H1 (cell line): ENCODE data around the gene PDE2A. TPM values are rescaled to one million over a fixed set of nuclear protein-coding genes. Genes with fewer than 3 reads are reported as not detected.

Experiments
- CTCF ChIA-PET: fragments of 300-600 bp; sonication (Branson Sonifier 250); formaldehyde crosslinking; loops from one replicate; lab custom pipeline; 2021; ENCODE audit not compliant: partially characterized antibody; lab: Charles Lee
- POLR2A ChIA-PET: fragments of 300-600 bp; sonication (Branson Sonifier 250); formaldehyde crosslinking; loops from one replicate; lab custom pipeline; 2021; ENCODE audit warnings: inconsistent platforms; ENCODE audit not compliant: partially characterized antibody; lab: Charles Lee
- DNase-seq, 2 experiments: peaks; one replicate each; pipeline versions ENCODE4 v3.0.0 to v3.0.0-alpha.2; 2010 to 2022; ENCODE audit warnings: low spot score in 2 of 2, low read depth in 1 of 2, mixed read lengths in 1 of 2
- FAIRE-seq: peaks from 2 replicates; lab custom pipeline; 2011; peaks lifted over from hg19 to GRCh38; lab: Jason Lieb, UNC
- H2AFZ ChIP-seq: 2 replicates; pipeline ENCODE4 v1.8.1; 2012; ENCODE audit warnings: low read length, inconsistent platforms
- H2AK5ac ChIP-seq: 2 replicates; pipeline ENCODE4 v1.6.1; 2013; ENCODE audit warnings: low read depth, low read length
- H2BK120ac ChIP-seq: replicated peaks from 2 replicates; pipeline ENCODE3; 2013; ENCODE audit warnings: low read depth, low read length, inconsistent platforms
- H2BK12ac ChIP-seq: 2 replicates; pipeline ENCODE4 v1.6.1; 2013; ENCODE audit warnings: low read depth, low read length
- H2BK15ac ChIP-seq: 2 replicates; pipeline ENCODE4 v1.6.1; 2013; ENCODE audit warnings: low read length
- H2BK20ac ChIP-seq: 2 replicates; pipeline ENCODE4 v1.6.1; 2013; ENCODE audit warnings: low read length
- H2BK5ac ChIP-seq: 2 replicates; pipeline ENCODE4 v1.6.1; 2013; ENCODE audit warnings: low read depth, low read length
- H3K14ac ChIP-seq: 2 replicates; pipeline ENCODE4 v1.6.1; 2013; ENCODE audit warnings: inconsistent platforms; ENCODE audit not compliant: insufficient read length
- H3K18ac ChIP-seq: 2 replicates; pipeline ENCODE4 v1.6.1; 2013; ENCODE audit warnings: low read length; ENCODE audit errors: extremely low read depth
- H3K23ac ChIP-seq: 2 replicates; pipeline ENCODE4 v1.6.1; 2013; ENCODE audit warnings: inconsistent platforms; ENCODE audit not compliant: insufficient read length
- H3K23me2 ChIP-seq: 2 replicates; pipeline ENCODE4 v1.6.1; 2013; ENCODE audit warnings: low read depth, low read length
- H3K27ac ChIP-seq: 2 replicates; pipeline ENCODE4 v1.6.1; 2011; ENCODE audit warnings: low read depth, low read length, inconsistent platforms
- H3K27me3 ChIP-seq, 4 experiments: replicated peaks in 1 of 4; 1 replicate in 1 of 4; 2 replicates in 3 of 4; pipeline versions ENCODE4 v1.6.1 to v1.8.1; 2011 to 2013; ENCODE audit warnings: low read length in 3 of 4, mild to moderate bottlenecking in 3 of 4, inconsistent platforms in 2 of 4, mixed read lengths in 2 of 4, moderate library complexity in 1 of 4; ENCODE audit not compliant: control insufficient read depth in 3 of 4, insufficient read depth in 3 of 4; ENCODE audit errors: extremely low read depth in 1 of 4
- H3K36me3 ChIP-seq, 4 experiments: 2 replicates each; pipeline versions ENCODE4 v1.6.1 to v1.8.1; 2011 to 2013; ENCODE audit warnings: mild to moderate bottlenecking in 4 of 4, low read length in 3 of 4, moderate library complexity in 2 of 4, control low read depth in 1 of 4, inconsistent platforms in 1 of 4; ENCODE audit not compliant: insufficient read depth in 4 of 4, control insufficient read depth in 2 of 4
- H3K4ac ChIP-seq: replicated peaks from 2 replicates; pipeline ENCODE3; 2013; ENCODE audit warnings: low read length, low read depth, mixed read lengths, inconsistent platforms; ENCODE audit not compliant: insufficient read length
- H3K4me1 ChIP-seq, 4 experiments: replicated peaks in 1 of 4; 1 replicate in 1 of 4; 2 replicates in 3 of 4; pipeline versions ENCODE4 v1.6.1 to v1.8.1; 2011 to 2013; ENCODE audit warnings: low read length in 3 of 4, inconsistent platforms in 2 of 4, mixed read lengths in 1 of 4; ENCODE audit not compliant: insufficient read depth in 4 of 4, control insufficient read depth in 3 of 4
- H3K4me2 ChIP-seq, 2 experiments: 2 replicates each; pipeline versions ENCODE4 v1.6.1 to v1.8.1; 2011 to 2013; ENCODE audit warnings: low read depth in 2 of 2, low read length in 2 of 2, control low read depth in 1 of 2, inconsistent platforms in 1 of 2, mild to moderate bottlenecking in 1 of 2; ENCODE audit not compliant: insufficient read depth in 1 of 2
- H3K4me3 ChIP-seq, 4 experiments: fragments of 200-600, 300-600 bp in 1 of 4; sonication (generic), shearing (Covaris generic), sonication (Bioruptor Twin) in 1 of 4; 2 replicates each; pipeline versions ENCODE4 v1.5.1 to v1.8.1; 2011 to 2016; ENCODE audit warnings: low read length in 4 of 4, low read depth in 3 of 4, control low read depth in 2 of 4, inconsistent platforms in 2 of 4, mild to moderate bottlenecking in 2 of 4, mixed read lengths in 1 of 4, moderate library complexity in 1 of 4; ENCODE audit not compliant: insufficient read depth in 2 of 4; ENCODE audit errors: extremely low read depth in 1 of 4
- H3K56ac ChIP-seq: replicated peaks from 2 replicates; pipeline ENCODE3; 2013; ENCODE audit warnings: low read depth, mild to moderate bottlenecking, mixed read lengths, low read length, inconsistent platforms; ENCODE audit not compliant: insufficient read length
- H3K79me1 ChIP-seq: 2 replicates; pipeline ENCODE4 v1.6.1; 2013; ENCODE audit warnings: low read depth, low read length, control low read depth
- H3K79me2 ChIP-seq, 2 experiments: 2 replicates each; pipeline versions ENCODE4 v1.6.1 to v1.8.1; 2012 to 2013; ENCODE audit warnings: low read length in 2 of 2, mild to moderate bottlenecking in 2 of 2, inconsistent platforms in 1 of 2; ENCODE audit not compliant: insufficient read depth in 2 of 2, control insufficient read depth in 1 of 2
- H3K9ac ChIP-seq, 4 experiments: replicated peaks in 1 of 4; 1 replicate in 1 of 4; 2 replicates in 3 of 4; pipeline versions ENCODE4 v1.6.1 to v1.8.1; 2011 to 2013; ENCODE audit warnings: low read depth in 3 of 4, low read length in 3 of 4, control low read depth in 2 of 4, mild to moderate bottlenecking in 2 of 4, moderate library complexity in 2 of 4, inconsistent platforms in 1 of 4; ENCODE audit errors: extremely low read depth in 1 of 4
- H3K9me3 ChIP-seq, 2 experiments: 2 replicates each; pipeline versions ENCODE4 v1.6.1 to v1.8.1; 2012 to 2013; ENCODE audit warnings: mild to moderate bottlenecking in 2 of 2, moderate library complexity in 2 of 2, control low read depth in 1 of 2, inconsistent platforms in 1 of 2, low read depth in 1 of 2, low read length in 1 of 2, mixed read lengths in 1 of 2; ENCODE audit not compliant: insufficient read depth in 2 of 2
- H4K20me1 ChIP-seq, 2 experiments: replicated peaks in 1 of 2; 2 replicates each; pipeline versions ENCODE3 to v1.8.1; 2011 to 2013; ENCODE audit warnings: inconsistent platforms in 2 of 2, low read length in 2 of 2, mild to moderate bottlenecking in 1 of 2; ENCODE audit not compliant: insufficient read depth in 2 of 2, control insufficient read depth in 1 of 2
- H4K5ac ChIP-seq: 2 replicates; pipeline ENCODE4 v1.6.1; 2013; ENCODE audit warnings: low read length, low read depth, mixed read lengths, inconsistent platforms; ENCODE audit not compliant: insufficient read length
- H4K8ac ChIP-seq: 2 replicates; pipeline ENCODE4 v1.8.0; 2013; ENCODE audit warnings: mild to moderate bottlenecking, moderate library complexity, low read length, inconsistent platforms; ENCODE audit not compliant: insufficient read depth; ENCODE audit errors: extremely low read depth
- H4K91ac ChIP-seq: replicated peaks from 2 replicates; pipeline ENCODE3; 2013; ENCODE audit warnings: low read length, mixed read lengths, inconsistent platforms; ENCODE audit not compliant: insufficient read length
- ATF3 ChIP-seq: IDR thresholded peaks from 2 replicates; pipeline ENCODE4 v1.6.1; 2011; ENCODE audit warnings: low read depth, mild to moderate bottlenecking, low read length; ENCODE audit not compliant: insufficient read depth
- CEBPB ChIP-seq: IDR thresholded peaks from 2 replicates; pipeline ENCODE4 v1.6.1; 2012; ENCODE audit warnings: low read depth, low read length
- CREB1 ChIP-seq: IDR thresholded peaks from 2 replicates; pipeline ENCODE4 v1.6.1; 2012; ENCODE audit warnings: inconsistent platforms
- JUND ChIP-seq: IDR thresholded peaks from 2 replicates; pipeline ENCODE4 v1.6.1; 2011; ENCODE audit warnings: mild to moderate bottlenecking, improper control_type of control experiment, low read length
- NRF1 ChIP-seq: IDR thresholded peaks from 2 replicates; pipeline ENCODE4 v1.6.1; 2011; ENCODE audit warnings: mild to moderate bottlenecking, low read depth, low read length, improper control_type of control experiment
- POLR2AphosphoS5 ChIP-seq: IDR thresholded peaks from 2 replicates; pipeline ENCODE4 v1.6.1; 2011; ENCODE audit warnings: low read depth, low read length
- RBBP5 ChIP-seq: IDR thresholded peaks from 2 replicates; pipeline ENCODE4 v1.7.1; 2012; ENCODE audit warnings: low read depth, mild to moderate bottlenecking, inconsistent platforms, low read length, moderate library complexity, borderline replicate concordance
- SP4 ChIP-seq: IDR thresholded peaks from 2 replicates; pipeline ENCODE4 v1.6.1; 2012; ENCODE audit warnings: low read length, inconsistent platforms
- TAF1 ChIP-seq: IDR thresholded peaks from 2 replicates; pipeline ENCODE4 v1.6.1; 2011; ENCODE audit warnings: mild to moderate bottlenecking, low read depth, low read length
- TAF7 ChIP-seq: optimal IDR thresholded peaks from 2 replicates; pipeline ENCODE3; 2011; ENCODE audit warnings: low read depth, mild to moderate bottlenecking, inconsistent platforms, low read length, moderate library complexity, borderline replicate concordance
- USF2 ChIP-seq: IDR thresholded peaks from 2 replicates; pipeline ENCODE4 v1.6.1; 2011; ENCODE audit warnings: low read length, improper control_type of control experiment
- YY1 ChIP-seq: IDR thresholded peaks from 2 replicates; pipeline ENCODE4 v1.6.1; 2011; ENCODE audit warnings: low read depth, mild to moderate bottlenecking, low read length
- WGBS, 2 experiments: shearing (Covaris generic) in 1 of 2; methylation state at CpG; one replicate each; pipeline versions ENCODE4 v1.1.6 to v1.1.7; 2013 to 2015; ENCODE audit warnings: low lambda C conversion rate in 2 of 2, mixed read lengths in 2 of 2, inconsistent platforms in 1 of 2, low coverage in 1 of 2, missing lambda C conversion rate in 1 of 2; ENCODE audit not compliant: insufficient replicate concordance in 2 of 2, insufficient coverage in 1 of 2, insufficient read length in 1 of 2; ENCODE audit errors: extremely low coverage in 1 of 2, missing lambda C conversion rate in 1 of 2; 5-methylcytosine and 5-hydroxymethylcytosine counted together
- polyA plus RNA-seq, 7 experiments: library from polyadenylated mRNA; depleted of rRNA in 3 of 7; stranded (reverse) in 5 of 7; unstranded in 2 of 7; fragments of >200 nt in 5 of 7; fragments of 200-250 nt in 2 of 7; gene quantifications; 1 replicate in 5 of 7; 2 replicates in 1 of 7; 4 replicates in 1 of 7; pipeline versions ENCODE4 v1.2.1 to v1.2.3, GENCODE V29; 2011 to 2013; ENCODE audit warnings: missing spikeins in 2 of 7, mixed read lengths in 2 of 7
- total RNA-seq: library from RNA; stranded (reverse); fragmentation: NEBNext Ultra II Directional; extraction: Animal tissue kit (Norgen Biotek cat#: 25700); gene quantifications from 2 replicates; pipeline ENCODE4 v1.2.1, GENCODE V29; 2021

Gene PDE2A
- total and polyA plus RNA-seq, 2 of the 8 experiments (the other 6 are each of a cell fraction or from before 2014, with no cell fraction given) = 3.4 to 7.1 TPM

- 79% methylated on average over 19 of the region's 20 CpGs; no CpG with 5 or more reads in 1 of the 2 experiments for WGBS, 2 experiments
- no peak overlapping the region for H2AFZ ChIP-seq
- no peaks in the 10 kb centered on the region for H3K9me3 ChIP-seq
- peak overlapping the region; percentile 89 for H4K8ac ChIP-seq
- peaks cover 0 to 2% of the 10 kb centered on the region in 2 experiments for H4K20me1 ChIP-seq
- 0 out of 2 replicates have a peak overlapping the region, but pooled peaks have one; percentile 68 for H2BK12ac ChIP-seq
- H3K56ac ChIP-seq = no peak overlapping the region
- H3K4ac ChIP-seq = no peak overlapping the region
- H3K18ac ChIP-seq = no peak overlapping the region; the same call in 1 of the 2 replicates
- no peak overlapping the region for H3K4me3 ChIP-seq
- CTCF ChIA-PET = interaction anchor here (1.3 to 36.9 kb wide), 6 partner anchors 11 to 57 kb away, joined by 5 to 624 read pairs (median 8); no protein-coding TSS in a partner anchor
- H2BK20ac ChIP-seq = no peak overlapping the region
- H3K23ac ChIP-seq = no peak overlapping the region
- H3K23me2 ChIP-seq = no peaks in the 10 kb centered on the region
- 0 out of 2 replicates have a peak overlapping the region, but pooled peaks have one; percentile 39 for H2BK5ac ChIP-seq
- no peak for FAIRE-seq
- H2BK120ac ChIP-seq = no peak overlapping the region
- H4K5ac ChIP-seq = no peak overlapping the region
- no peak overlapping the region for H4K91ac ChIP-seq
- peaks cover 0 to 5% (median 0%) of the 10 kb centered on the region in 4 experiments; a peak in 1 of 7 replicates for H3K27me3 ChIP-seq
- DNase-seq = no peak
- H3K79me1 ChIP-seq = no peaks in the 10 kb centered on the region
- no peak overlapping the region; a peak in 1 of 4 replicates for H3K4me2 ChIP-seq
- peaks cover 0 to 4% (median 2%) of the 10 kb centered on the region in 4 experiments; a peak in 3 of 7 replicates for H3K4me1 ChIP-seq
- no peak overlapping the region for H2BK15ac ChIP-seq
- POLR2A ChIA-PET = interaction anchor here (1.1 to 1.4 kb wide), 3 partner anchors 10 to 24 kb away, joined by 3 to 5 read pairs (median 4); no protein-coding TSS in a partner anchor
- no peak overlapping the region for H2AK5ac ChIP-seq
- no peaks in the 10 kb centered on the region for H3K79me2 ChIP-seq
- H3K27ac ChIP-seq = no peak overlapping the region
- no peak overlapping the region for H3K14ac ChIP-seq
- H3K9ac ChIP-seq = no peak overlapping the region
- no peaks in the 10 kb centered on the region for H3K36me3 ChIP-seq
- no peak for TF ChIP-seq RBBP5
- no peak for TF ChIP-seq SP4
- no peak for TF ChIP-seq CREB1
- TF ChIP-seq POLR2AphosphoS5 = no peak
- TF ChIP-seq TAF1 = no peak
- TF ChIP-seq NRF1 = no peak
- TF ChIP-seq TAF7 = no peak
- TF ChIP-seq USF2 = no peak
- no peak for TF ChIP-seq CEBPB
- no peak for TF ChIP-seq ATF3
- no peak for TF ChIP-seq YY1
- TF ChIP-seq JUND = no peak
Observed at GRCh38 chr11:72625691-72626413, 48.4 kb downstream of the PDE2A start.
